ENCODE results near the gene SELENOS. TPM values are rescaled to one million over a fixed set of nuclear protein-coding genes. Genes with fewer than 3 reads are reported as not detected.

SELENOS gene
- total and polyA plus RNA-seq, 8 donors: 37.4 to 184 (median 74.7) TPM

GRCh38 chr15:101250873-101251829 is 26.1 kb downstream of the SELENOS start:
- peak overlapping the region; percentile 75 to 95 (median 77) for H3K4me3 ChIP-seq
- peak; percentile 45 to 67 for DNase-seq
- H3K4me1 ChIP-seq: peaks cover 34 to 68% (median 55%) of the 10 kb centered on the region in 4 donors
- 0 to 2% (median 1%) methylated on average over 22 to 145 of the region's 150 CpGs for WGBS, 5 donors
- H3K9me3 ChIP-seq: no peaks in the 10 kb centered on the region
- H3K36me3 ChIP-seq: peaks cover 0 to 5% (median 2%) of the 10 kb centered on the region in 4 donors
- peak overlapping the region; percentile 86 to 99 (median 96) for H3K27ac ChIP-seq
- TF ChIP-seq POLR2A (IDR thresholded peaks at IDR 0.05): no peak
- no peak for TF ChIP-seq POLR2AphosphoS5 (IDR thresholded peaks at IDR 0.05)
- TF ChIP-seq CTCF (IDR thresholded peaks at IDR 0.05): no peak
- TF ChIP-seq EP300 (IDR thresholded peaks at IDR 0.05): no peak
- intact Hi-C loops (cut with DNase I; ENCODE audit: low total_unique reads): no loop called here
- no peaks in the 10 kb centered on the region for H3K27me3 ChIP-seq

- Histone ChIP-seq H3K27ac (peak overlapping the region; percentile 75 to 99 (median 86)), H3K4me1 (peaks cover 41 to 68% (median 59%) of the 10 kb centered on the region in 4 donors), H3K4me3 (peak overlapping the region; percentile 70 to 95 (median 76)), H3K9me3 (no peaks in the 10 kb centered on the region), H3K36me3 (peaks cover 0 to 5% (median 2%) of the 10 kb centered on the region in 4 donors), H3K27me3 (no peaks in the 10 kb centered on the region)
- TF ChIP-seq CTCF (IDR thresholded peaks at IDR 0.05) (no peak), POLR2A (IDR thresholded peaks at IDR 0.05) (no peak), EP300 (IDR thresholded peaks at IDR 0.05) (no peak), POLR2AphosphoS5 (IDR thresholded peaks at IDR 0.05) (no peak)
- intact Hi-C loops (cut with DNase I; ENCODE audit: low total_unique reads): no loop called here
- WGBS, 5 donors: 2 to 12% (median 8%) methylated on average over 6 of the region's 6 CpGs
- peak in 1 of 2 donors; percentile 33 for DNase-seq
Observed at GRCh38 chr15:101250341-101250831, 26.9 kb downstream of the SELENOS start.

GRCh38 chr15:101248274-101248673 is 29.0 kb downstream of the SELENOS start:
- Histone ChIP-seq H3K27me3 (no peaks in the 10 kb centered on the region), H3K27ac (peak overlapping the region in 1 of 5 donors; percentile 57), H3K36me3 (peaks cover 0 to 5% (median 2%) of the 10 kb centered on the region in 4 donors), H3K4me3 (no peak overlapping the region), H3K9me3 (no peaks in the 10 kb centered on the region), H3K4me1 (peaks cover 60 to 85% (median 76%) of the 10 kb centered on the region in 4 donors)
- intact Hi-C loops (cut with DNase I; ENCODE audit: low total_unique reads): no loop called here
- TF ChIP-seq EP300 (IDR thresholded peaks at IDR 0.05): no peak
- no peak for TF ChIP-seq POLR2AphosphoS5 (IDR thresholded peaks at IDR 0.05)
- no peak for TF ChIP-seq CTCF (IDR thresholded peaks at IDR 0.05)
- DNase-seq: no peak
- WGBS, 5 donors: 50 to 59% (median 54%) methylated on average over 3 of the region's 3 CpGs

- Histone ChIP-seq H3K4me1 (peaks cover 64 to 88% (median 78%) of the 10 kb centered on the region in 4 donors), H3K36me3 (peaks cover 0 to 6% (median 2%) of the 10 kb centered on the region in 4 donors), H3K27me3 (no peaks in the 10 kb centered on the region), H3K4me3 (no peak overlapping the region), H3K9me3 (no peaks in the 10 kb centered on the region), H3K27ac (peak overlapping the region in 3 of 5 donors; percentile 39 to 57 (median 46))
- TF ChIP-seq CTCF (IDR thresholded peaks at IDR 0.05) (no peak), EP300 (IDR thresholded peaks at IDR 0.05) (no peak), POLR2AphosphoS5 (IDR thresholded peaks at IDR 0.05) (no peak), POLR2A (IDR thresholded peaks at IDR 0.05) (no peak)
- no peak for DNase-seq
- intact Hi-C loops (cut with DNase I; ENCODE audit: low total_unique reads): no loop called here
- 77 to 86% (median 85%) methylated on average over 10 of the region's 10 CpGs for WGBS, 5 donors
Observed at GRCh38 chr15:101246824-101247745, 30.2 kb downstream of the SELENOS start.
